HepG2 (cell line): Measurements from ENCODE around the gene FBXW4. TPM values are rescaled to one million over a fixed set of nuclear protein-coding genes. Genes with fewer than 3 reads are reported as not detected.

Experiments used
- EEA1 ChIP-seq: sonication (generic); formaldehyde crosslinking; IDR thresholded peaks from 2 replicates; pipeline ENCODE4 v1.5.1; 2020; ENCODE audit warnings: mild to moderate bottlenecking, missing genetic modification reagents, borderline replicate concordance
- KAT7 ChIP-seq: IDR thresholded peaks from 2 replicates; pipeline ENCODE4 v1.6.1; 2018; ENCODE audit warnings: borderline replicate concordance, missing compliant biosample characterization
- KAT8 ChIP-seq: IDR thresholded peaks from 2 replicates; pipeline ENCODE4 v1.6.1; 2016; ENCODE audit warnings: missing genetic modification reagents, missing compliant biosample characterization
- KLF11 ChIP-seq: IDR thresholded peaks from 2 replicates; pipeline ENCODE4 v1.6.1; 2016; ENCODE audit warnings: missing compliant biosample characterization
- MED1 ChIP-seq: sonication (generic); formaldehyde crosslinking; IDR thresholded peaks from 2 replicates; pipeline ENCODE4 v1.4.0; 2020; ENCODE audit warnings: missing genetic modification reagents
- RELA ChIP-seq: sonication (generic); formaldehyde crosslinking; IDR thresholded peaks from 2 replicates; pipeline ENCODE4 v1.4.0; 2020; ENCODE audit warnings: missing genetic modification reagents
- SPEN ChIP-seq: sonication (generic); formaldehyde crosslinking; IDR thresholded peaks from 2 replicates; pipeline ENCODE4 v1.5.1; 2020; ENCODE audit warnings: low read depth, mild to moderate bottlenecking, missing genetic modification reagents
- ZNF446 ChIP-seq: sonication (generic); formaldehyde crosslinking; IDR thresholded peaks from 2 replicates; pipeline ENCODE4 v1.5.0; 2020; ENCODE audit warnings: mild to moderate bottlenecking, missing genetic modification reagents
- ZNF598 ChIP-seq: sonication (generic); formaldehyde crosslinking; IDR thresholded peaks from 2 replicates; pipeline ENCODE4 v1.5.1; 2020; ENCODE audit warnings: mild to moderate bottlenecking, missing genetic modification reagents, borderline replicate concordance
- ZNF782 ChIP-seq: sonication (generic); formaldehyde crosslinking; IDR thresholded peaks from 2 replicates; pipeline ENCODE4 v1.4.0; 2020; ENCODE audit warnings: missing genetic modification reagents, mild to moderate bottlenecking, borderline replicate concordance
- polyA plus RNA-seq, 8 experiments: library from polyadenylated mRNA; depleted of rRNA in 3 of 8; stranded (reverse) in 7 of 8; unstranded in 1 of 8; fragments of >200 nt; fragmentation: Illumina TruSeq in 4 of 8; extraction: Trizol in 4 of 8; gene quantifications; 2 replicates each; pipeline versions ENCODE4 v1.2.1 to v1.2.3, GENCODE V29; 2011 to 2016; ENCODE audit warnings: low read depth in 4 of 8, missing spikeins in 1 of 8, mixed read lengths in 1 of 8; ENCODE audit not compliant: insufficient read depth in 1 of 8
- total RNA-seq, 5 experiments: library from RNA; depleted of rRNA; stranded (reverse); fragments of >200 nt; fragmentation: Illumina TruSeq; extraction: Trizol; gene quantifications; 2 replicates each; pipeline ENCODE4 v1.2.3, GENCODE V29; 2016; ENCODE audit warnings: low read depth in 1 of 5
- TF ChIP-seq, protein P1 (sequence below): sonication (generic); formaldehyde crosslinking; IDR thresholded peaks from 2 replicates; pipeline ENCODE4 v1.4.0; 2020; ENCODE audit warnings: missing genetic modification reagents
- TF ChIP-seq, protein P2 (sequence below): sonication (generic); formaldehyde crosslinking; IDR thresholded peaks from 2 replicates; pipeline ENCODE4 v1.9.0; 2021; ENCODE audit warnings: missing genetic modification reagents, borderline replicate concordance
- TF ChIP-seq, protein P3 (sequence below): sonication (generic); formaldehyde crosslinking; IDR thresholded peaks from 2 replicates; pipeline ENCODE4 v1.4.0; 2020; ENCODE audit warnings: missing genetic modification reagents, borderline replicate concordance
- TF ChIP-seq, protein P4 (sequence below): IDR thresholded peaks from 2 replicates; pipeline ENCODE4 v1.6.1; 2012; ENCODE audit warnings: low read length, improper control_type of control experiment
- TF ChIP-seq, protein P5 (sequence below): sonication (generic); formaldehyde crosslinking; IDR thresholded peaks from 2 replicates; pipeline ENCODE4 v1.5.0; 2020; ENCODE audit warnings: missing genetic modification reagents
- TF ChIP-seq, protein P6 (sequence below): sonication (generic); formaldehyde crosslinking; IDR thresholded peaks from 2 replicates; pipeline ENCODE4 v1.5.0; 2020; ENCODE audit warnings: missing genetic modification reagents

The FBXW4 gene
- total and polyA plus RNA-seq, 2 of the 13 experiments (the other 11 are each of a cell fraction or from before 2014, with no cell fraction given), result 23.5 to 33.7 TPM

DNA sequence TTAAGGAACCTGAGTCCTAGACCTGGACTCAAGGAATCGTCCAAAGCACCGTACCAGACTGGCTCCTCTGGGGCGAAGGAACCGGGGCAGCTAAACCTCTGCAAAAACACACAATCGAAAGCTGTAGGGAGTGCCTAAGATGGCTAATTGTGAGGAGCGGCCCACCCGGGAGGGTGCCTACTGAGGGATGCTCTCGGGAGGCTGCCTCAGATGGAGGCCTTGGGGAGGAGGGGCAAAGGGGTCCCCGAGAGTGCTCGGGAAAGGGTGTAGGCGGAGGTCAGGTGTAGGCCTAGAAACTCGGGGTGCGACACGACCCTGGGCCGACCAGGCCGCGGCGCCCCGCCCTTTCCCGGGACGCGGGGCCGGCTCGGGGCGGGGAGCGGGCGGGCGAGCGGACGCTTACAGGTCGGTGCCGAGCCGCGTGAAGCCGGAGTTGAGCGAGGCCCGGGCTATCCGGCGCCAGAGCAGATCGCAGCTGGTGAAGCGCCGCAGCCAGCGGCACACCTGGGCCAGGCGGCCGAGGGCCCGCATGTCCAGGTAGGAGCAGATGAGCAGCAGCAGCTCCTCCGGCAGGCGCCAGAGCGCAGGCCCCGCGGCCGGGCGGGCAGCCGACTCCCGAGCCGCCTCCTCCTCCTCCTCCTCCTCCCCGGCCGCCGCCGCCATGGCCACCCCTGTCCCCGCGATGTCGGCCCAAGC is 844 bp downstream of the FBXW4 start (continued):
- TF ChIP-seq, protein P1, sequence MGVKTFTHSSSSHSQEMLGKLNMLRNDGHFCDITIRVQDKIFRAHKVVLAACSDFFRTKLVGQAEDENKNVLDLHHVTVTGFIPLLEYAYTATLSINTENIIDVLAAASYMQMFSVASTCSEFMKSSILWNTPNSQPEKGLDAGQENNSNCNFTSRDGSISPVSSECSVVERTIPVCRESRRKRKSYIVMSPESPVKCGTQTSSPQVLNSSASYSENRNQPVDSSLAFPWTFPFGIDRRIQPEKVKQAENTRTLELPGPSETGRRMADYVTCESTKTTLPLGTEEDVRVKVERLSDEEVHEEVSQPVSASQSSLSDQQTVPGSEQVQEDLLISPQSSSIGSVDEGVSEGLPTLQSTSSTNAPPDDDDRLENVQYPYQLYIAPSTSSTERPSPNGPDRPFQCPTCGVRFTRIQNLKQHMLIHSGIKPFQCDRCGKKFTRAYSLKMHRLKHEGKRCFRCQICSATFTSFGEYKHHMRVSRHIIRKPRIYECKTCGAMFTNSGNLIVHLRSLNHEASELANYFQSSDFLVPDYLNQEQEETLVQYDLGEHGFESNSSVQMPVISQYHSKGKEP (CRISPR knock-in tag), result no peak; the same call in 1 of the 2 replicates
- TF ChIP-seq ZNF782 (no peak), SPEN (CRISPR knock-in tag) (peak; percentile 95), ZNF446 (CRISPR knock-in tag) (peak; percentile 30; the same call in 1 of the 2 replicates), EEA1 (peak; percentile 67), KAT8 (CRISPR knock-in tag) (peak; percentile 32; the same call in 1 of the 2 replicates), ZNF598 (no peak), KLF11 (no peak), RELA (CRISPR knock-in tag) (no peak), KAT7 (CRISPR knock-in tag) (peak; percentile 86), MED1 (peak; percentile 42; the same call in 1 of the 2 replicates)
- TF ChIP-seq, protein P2, sequence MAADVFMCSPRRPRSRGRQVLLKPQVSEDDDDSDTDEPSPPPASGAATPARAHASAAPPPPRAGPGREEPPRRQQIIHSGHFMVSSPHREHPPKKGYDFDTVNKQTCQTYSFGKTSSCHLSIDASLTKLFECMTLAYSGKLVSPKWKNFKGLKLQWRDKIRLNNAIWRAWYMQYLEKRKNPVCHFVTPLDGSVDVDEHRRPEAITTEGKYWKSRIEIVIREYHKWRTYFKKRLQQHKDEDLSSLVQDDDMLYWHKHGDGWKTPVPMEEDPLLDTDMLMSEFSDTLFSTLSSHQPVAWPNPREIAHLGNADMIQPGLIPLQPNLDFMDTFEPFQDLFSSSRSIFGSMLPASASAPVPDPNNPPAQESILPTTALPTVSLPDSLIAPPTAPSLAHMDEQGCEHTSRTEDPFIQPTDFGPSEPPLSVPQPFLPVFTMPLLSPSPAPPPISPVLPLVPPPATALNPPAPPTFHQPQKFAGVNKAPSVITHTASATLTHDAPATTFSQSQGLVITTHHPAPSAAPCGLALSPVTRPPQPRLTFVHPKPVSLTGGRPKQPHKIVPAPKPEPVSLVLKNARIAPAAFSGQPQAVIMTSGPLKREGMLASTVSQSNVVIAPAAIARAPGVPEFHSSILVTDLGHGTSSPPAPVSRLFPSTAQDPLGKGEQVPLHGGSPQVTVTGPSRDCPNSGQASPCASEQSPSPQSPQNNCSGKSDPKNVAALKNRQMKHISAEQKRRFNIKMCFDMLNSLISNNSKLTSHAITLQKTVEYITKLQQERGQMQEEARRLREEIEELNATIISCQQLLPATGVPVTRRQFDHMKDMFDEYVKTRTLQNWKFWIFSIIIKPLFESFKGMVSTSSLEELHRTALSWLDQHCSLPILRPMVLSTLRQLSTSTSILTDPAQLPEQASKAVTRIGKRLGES (CRISPR knock-in tag), result peak; percentile 74; the same call in 1 of the 2 replicates
- TF ChIP-seq, protein P3, sequence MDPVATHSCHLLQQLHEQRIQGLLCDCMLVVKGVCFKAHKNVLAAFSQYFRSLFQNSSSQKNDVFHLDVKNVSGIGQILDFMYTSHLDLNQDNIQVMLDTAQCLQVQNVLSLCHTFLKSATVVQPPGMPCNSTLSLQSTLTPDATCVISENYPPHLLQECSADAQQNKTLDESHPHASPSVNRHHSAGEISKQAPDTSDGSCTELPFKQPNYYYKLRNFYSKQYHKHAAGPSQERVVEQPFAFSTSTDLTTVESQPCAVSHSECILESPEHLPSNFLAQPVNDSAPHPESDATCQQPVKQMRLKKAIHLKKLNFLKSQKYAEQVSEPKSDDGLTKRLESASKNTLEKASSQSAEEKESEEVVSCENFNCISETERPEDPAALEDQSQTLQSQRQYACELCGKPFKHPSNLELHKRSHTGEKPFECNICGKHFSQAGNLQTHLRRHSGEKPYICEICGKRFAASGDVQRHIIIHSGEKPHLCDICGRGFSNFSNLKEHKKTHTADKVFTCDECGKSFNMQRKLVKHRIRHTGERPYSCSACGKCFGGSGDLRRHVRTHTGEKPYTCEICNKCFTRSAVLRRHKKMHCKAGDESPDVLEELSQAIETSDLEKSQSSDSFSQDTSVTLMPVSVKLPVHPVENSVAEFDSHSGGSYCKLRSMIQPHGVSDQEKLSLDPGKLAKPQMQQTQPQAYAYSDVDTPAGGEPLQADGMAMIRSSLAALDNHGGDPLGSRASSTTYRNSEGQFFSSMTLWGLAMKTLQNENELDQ (CRISPR knock-in tag), result no peak
- TF ChIP-seq, protein P4, sequence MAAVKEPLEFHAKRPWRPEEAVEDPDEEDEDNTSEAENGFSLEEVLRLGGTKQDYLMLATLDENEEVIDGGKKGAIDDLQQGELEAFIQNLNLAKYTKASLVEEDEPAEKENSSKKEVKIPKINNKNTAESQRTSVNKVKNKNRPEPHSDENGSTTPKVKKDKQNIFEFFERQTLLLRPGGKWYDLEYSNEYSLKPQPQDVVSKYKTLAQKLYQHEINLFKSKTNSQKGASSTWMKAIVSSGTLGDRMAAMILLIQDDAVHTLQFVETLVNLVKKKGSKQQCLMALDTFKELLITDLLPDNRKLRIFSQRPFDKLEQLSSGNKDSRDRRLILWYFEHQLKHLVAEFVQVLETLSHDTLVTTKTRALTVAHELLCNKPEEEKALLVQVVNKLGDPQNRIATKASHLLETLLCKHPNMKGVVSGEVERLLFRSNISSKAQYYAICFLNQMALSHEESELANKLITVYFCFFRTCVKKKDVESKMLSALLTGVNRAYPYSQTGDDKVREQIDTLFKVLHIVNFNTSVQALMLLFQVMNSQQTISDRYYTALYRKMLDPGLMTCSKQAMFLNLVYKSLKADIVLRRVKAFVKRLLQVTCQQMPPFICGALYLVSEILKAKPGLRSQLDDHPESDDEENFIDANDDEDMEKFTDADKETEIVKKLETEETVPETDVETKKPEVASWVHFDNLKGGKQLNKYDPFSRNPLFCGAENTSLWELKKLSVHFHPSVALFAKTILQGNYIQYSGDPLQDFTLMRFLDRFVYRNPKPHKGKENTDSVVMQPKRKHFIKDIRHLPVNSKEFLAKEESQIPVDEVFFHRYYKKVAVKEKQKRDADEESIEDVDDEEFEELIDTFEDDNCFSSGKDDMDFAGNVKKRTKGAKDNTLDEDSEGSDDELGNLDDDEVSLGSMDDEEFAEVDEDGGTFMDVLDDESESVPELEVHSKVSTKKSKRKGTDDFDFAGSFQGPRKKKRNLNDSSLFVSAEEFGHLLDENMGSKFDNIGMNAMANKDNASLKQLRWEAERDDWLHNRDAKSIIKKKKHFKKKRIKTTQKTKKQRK, result no peak
- TF ChIP-seq, protein P5, sequence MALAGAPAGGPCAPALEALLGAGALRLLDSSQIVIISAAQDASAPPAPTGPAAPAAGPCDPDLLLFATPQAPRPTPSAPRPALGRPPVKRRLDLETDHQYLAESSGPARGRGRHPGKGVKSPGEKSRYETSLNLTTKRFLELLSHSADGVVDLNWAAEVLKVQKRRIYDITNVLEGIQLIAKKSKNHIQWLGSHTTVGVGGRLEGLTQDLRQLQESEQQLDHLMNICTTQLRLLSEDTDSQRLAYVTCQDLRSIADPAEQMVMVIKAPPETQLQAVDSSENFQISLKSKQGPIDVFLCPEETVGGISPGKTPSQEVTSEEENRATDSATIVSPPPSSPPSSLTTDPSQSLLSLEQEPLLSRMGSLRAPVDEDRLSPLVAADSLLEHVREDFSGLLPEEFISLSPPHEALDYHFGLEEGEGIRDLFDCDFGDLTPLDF, result 0 out of 2 replicates have a peak, but pooled peaks have one; percentile 18
- TF ChIP-seq, protein P6, sequence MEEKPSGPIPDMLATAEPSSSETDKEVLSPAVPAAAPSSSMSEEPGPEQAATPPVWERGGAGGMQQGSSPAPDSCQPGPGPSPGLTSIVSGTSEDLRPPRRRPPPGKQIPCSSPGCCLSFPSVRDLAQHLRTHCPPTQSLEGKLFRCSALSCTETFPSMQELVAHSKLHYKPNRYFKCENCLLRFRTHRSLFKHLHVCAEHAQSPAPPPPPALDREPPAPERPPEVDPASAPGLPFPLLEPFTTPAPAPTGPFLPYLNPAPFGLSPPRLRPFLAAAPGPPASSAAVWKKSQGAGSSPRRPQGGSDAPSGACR (CRISPR knock-in tag), result no peak
